SK-N-SH (cell line): ENCODE data around the gene CRYGD. TPM values are rescaled to one million over a fixed set of nuclear protein-coding genes. Genes with fewer than 3 reads are reported as not detected.

Source experiments
- CTCF ChIA-PET: fragments of 300-600, 350-600 bp; formaldehyde crosslinking; extraction: SDS; loops from one replicate; lab custom pipeline; 2021; lab: Yijun Ruan, JAX
- POLR2A ChIA-PET: fragments of 350-600 bp; sonication (Branson Sonifier 250); formaldehyde crosslinking; extraction: SDS; loops from one replicate; lab custom pipeline; 2020; ENCODE audit warnings: antibody characterized with exemption, inconsistent platforms; lab: Yijun Ruan, JAX
- DNase-seq: peaks from one replicate; pipeline ENCODE4 v3.0.0; 2012
- H2AFZ ChIP-seq: fragments of 200-600 bp; sonication (generic); 2 replicates; pipeline ENCODE4 v1.8.1; 2016; ENCODE audit warnings: antibody characterized with exemption, mild to moderate bottlenecking, low read depth
- H3F3A ChIP-seq: fragments of 200-600 bp; sonication (generic); replicated peaks from 2 replicates; pipeline ENCODE3; 2016; ENCODE audit warnings: antibody characterized with exemption, mild to moderate bottlenecking; ENCODE audit not compliant: insufficient read depth
- H3K27ac ChIP-seq, 2 experiments: fragments of 200-500 bp in 1 of 2; fragments of 200-600 bp in 1 of 2; sonication (Bioruptor generic) in 1 of 2; sonication (generic), shearing (Covaris generic) in 1 of 2; 2 replicates each; pipeline versions ENCODE4 v1.5.1 to v1.6.1; 2014 to 2016; ENCODE audit warnings: low read depth in 2 of 2, inconsistent platforms in 1 of 2, low read length in 1 of 2, mild to moderate bottlenecking in 1 of 2, mixed read lengths in 1 of 2
- H3K27me3 ChIP-seq: fragments of 200-600 bp; sonication (generic), shearing (Covaris generic); 2 replicates; pipeline ENCODE4 v1.6.1; 2016; ENCODE audit warnings: mixed run types; ENCODE audit not compliant: insufficient read depth
- H3K36me3 ChIP-seq, 2 experiments: fragments of 200-500 bp in 1 of 2; fragments of 200-600 bp in 1 of 2; sonication (Bioruptor generic) in 1 of 2; sonication (generic) in 1 of 2; replicated peaks in 1 of 2; 2 replicates each; pipeline versions ENCODE3 to v1.5.1; 2014 to 2016; ENCODE audit warnings: low read length in 1 of 2, mild to moderate bottlenecking in 1 of 2; ENCODE audit not compliant: insufficient read depth in 2 of 2, control insufficient read depth in 1 of 2
- H3K4me1 ChIP-seq, 2 experiments: fragments of 200-500 bp in 1 of 2; fragments of 200-600 bp in 1 of 2; sonication (Bioruptor generic) in 1 of 2; sonication (generic), shearing (Covaris generic) in 1 of 2; 2 replicates each; pipeline versions ENCODE4 v1.5.1 to v1.6.1; 2014 to 2016; ENCODE audit warnings: low read depth in 1 of 2, low read length in 1 of 2, mixed run types in 1 of 2; ENCODE audit not compliant: insufficient read depth in 2 of 2, control insufficient read depth in 1 of 2
- H3K4me2 ChIP-seq: fragments of 200-600 bp; sonication (generic), shearing (Covaris generic); 2 replicates; pipeline ENCODE4 v1.6.1; 2017; ENCODE audit warnings: mixed run types
- H3K4me3 ChIP-seq, 2 experiments: fragments of 200-500 bp in 1 of 2; fragments of 200-600 bp in 1 of 2; sonication (Bioruptor generic) in 1 of 2; sonication (generic), shearing (Covaris generic) in 1 of 2; 2 replicates each; pipeline versions ENCODE4 v1.5.1 to v1.8.1; 2014 to 2016; ENCODE audit warnings: low read depth in 2 of 2, inconsistent platforms in 1 of 2, low read length in 1 of 2, mild to moderate bottlenecking in 1 of 2, mixed read lengths in 1 of 2, moderate library complexity in 1 of 2
- H3K79me2 ChIP-seq: fragments of 200-600 bp; sonication (generic); 2 replicates; pipeline ENCODE4 v1.8.1; 2017; ENCODE audit warnings: mild to moderate bottlenecking; ENCODE audit not compliant: insufficient read depth
- H3K9ac ChIP-seq: fragments of 200-600 bp; sonication (generic); 2 replicates; pipeline ENCODE4 v1.6.1; 2017; ENCODE audit warnings: mixed run types
- H3K9me2 ChIP-seq: fragments of 200-600 bp; sonication (generic); 2 replicates; pipeline ENCODE4 v1.6.1; 2017; ENCODE audit warnings: mixed run types
- H3K9me3 ChIP-seq: fragments of 200-600 bp; sonication (generic); 2 replicates; pipeline ENCODE4 v1.6.1; 2017; ENCODE audit warnings: mixed run types, mild to moderate bottlenecking, moderate library complexity
- H4K20me1 ChIP-seq: fragments of 200-600 bp; sonication (generic); 2 replicates; pipeline ENCODE4 v1.6.1; 2017; ENCODE audit warnings: mild to moderate bottlenecking, mixed run types; ENCODE audit not compliant: insufficient read depth
- FOXJ3 ChIP-seq: sonication (generic); formaldehyde crosslinking; IDR thresholded peaks from 2 replicates; pipeline ENCODE4 v1.5.1; 2020; ENCODE audit warnings: mild to moderate bottlenecking, missing genetic modification reagents
- JUND ChIP-seq: IDR thresholded peaks from 2 replicates; pipeline ENCODE4 v1.4.0; 2012
- MEF2A ChIP-seq: IDR thresholded peaks from 2 replicates; pipeline ENCODE4 v1.4.0; 2012; ENCODE audit warnings: low read depth, borderline replicate concordance
- NFIC ChIP-seq: IDR thresholded peaks from 2 replicates; pipeline ENCODE4 v1.4.0; 2012; ENCODE audit warnings: borderline replicate concordance
- RFX5 ChIP-seq: IDR thresholded peaks from 2 replicates; pipeline ENCODE4 v1.6.1; 2012; ENCODE audit warnings: mild to moderate bottlenecking, improper control_type of control experiment, low read length
- YY1 ChIP-seq: IDR thresholded peaks from 2 replicates; pipeline ENCODE4 v1.4.0; 2012; ENCODE audit warnings: low read depth, mild to moderate bottlenecking
- WGBS: methylation state at CpG from one replicate; pipeline ENCODE4 v1.1.6; 2017; ENCODE audit warnings: low lambda C conversion rate; 5-methylcytosine and 5-hydroxymethylcytosine counted together
- polyA plus RNA-seq, 3 experiments: library from polyadenylated mRNA; depleted of rRNA; stranded (reverse); fragments of >200 nt; gene quantifications; 2 replicates each; pipeline ENCODE4 v1.2.3, GENCODE V29; 2012
- TF ChIP-seq, protein P1 (sequence below): IDR thresholded peaks from 2 replicates; pipeline ENCODE4; 2012
- TF ChIP-seq, protein P2 (sequence below): IDR thresholded peaks from 2 replicates; pipeline ENCODE4 v1.6.1; 2012; ENCODE audit warnings: mild to moderate bottlenecking, low read depth, low read length, moderate library complexity
- TF ChIP-seq, protein P3 (sequence below): fragments of 200-600 bp; sonication (generic); IDR thresholded peaks from 2 replicates; pipeline ENCODE4 v1.6.1; 2017; ENCODE audit warnings: antibody characterized with exemption, mild to moderate bottlenecking, moderate library complexity
- TF ChIP-seq, protein P4 (sequence below): fragments of 150-350 bp; IDR thresholded peaks from 2 replicates; pipeline ENCODE4 v1.6.1; 2016; ENCODE audit warnings: mild to moderate bottlenecking, low read depth, low read length

Gene CRYGD
- polyA plus RNA-seq, 1 of the 3 experiments (the other 2 are of a cell fraction) = not detected

DNA sequence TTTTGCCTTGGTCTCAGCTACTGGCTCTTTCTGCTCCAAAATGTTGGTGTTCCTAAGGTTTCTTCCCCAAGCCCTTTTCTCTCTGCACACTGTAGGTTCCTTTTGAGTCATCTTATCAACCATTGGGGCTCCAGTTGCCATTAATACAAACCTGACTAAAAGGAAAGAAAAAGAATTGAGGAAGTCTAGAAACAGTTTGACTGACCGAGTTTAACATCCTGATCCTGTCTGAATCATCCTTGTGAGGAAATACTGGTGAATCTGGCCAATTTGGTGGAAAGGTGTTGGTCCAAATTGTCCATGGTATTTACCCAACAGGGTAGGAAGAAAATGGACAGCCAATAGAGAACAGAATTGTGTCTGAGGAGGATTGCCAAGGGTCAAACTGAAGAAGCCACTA lies 38.3 kb downstream of the CRYGD start:
- Histone ChIP-seq H3K27ac (no peak overlapping the region), H3K4me2 (no peak overlapping the region), H3K79me2 (no peaks in the 10 kb centered on the region), H3K9ac (no peak overlapping the region), H3K4me1 (no peaks in the 10 kb centered on the region), H3K36me3 (no peaks in the 10 kb centered on the region), H3F3A (no peaks in the 10 kb centered on the region), H3K4me3 (no peak overlapping the region), H4K20me1 (no peaks in the 10 kb centered on the region), H3K9me2 (no peaks in the 10 kb centered on the region), H2AFZ (no peak overlapping the region), H3K9me3 (no peaks in the 10 kb centered on the region), H3K27me3 (no peaks in the 10 kb centered on the region)
- CTCF ChIA-PET = interaction anchor here (1.2 kb wide), 1 partner anchor 14 kb away, joined by 6 read pairs; no protein-coding TSS in a partner anchor
- TF ChIP-seq MEF2A (no peak), YY1 (no peak), RFX5 (no peak), FOXJ3 (CRISPR knock-in tag) (no peak), NFIC (no peak), JUND (no peak)
- TF ChIP-seq, protein P1, sequence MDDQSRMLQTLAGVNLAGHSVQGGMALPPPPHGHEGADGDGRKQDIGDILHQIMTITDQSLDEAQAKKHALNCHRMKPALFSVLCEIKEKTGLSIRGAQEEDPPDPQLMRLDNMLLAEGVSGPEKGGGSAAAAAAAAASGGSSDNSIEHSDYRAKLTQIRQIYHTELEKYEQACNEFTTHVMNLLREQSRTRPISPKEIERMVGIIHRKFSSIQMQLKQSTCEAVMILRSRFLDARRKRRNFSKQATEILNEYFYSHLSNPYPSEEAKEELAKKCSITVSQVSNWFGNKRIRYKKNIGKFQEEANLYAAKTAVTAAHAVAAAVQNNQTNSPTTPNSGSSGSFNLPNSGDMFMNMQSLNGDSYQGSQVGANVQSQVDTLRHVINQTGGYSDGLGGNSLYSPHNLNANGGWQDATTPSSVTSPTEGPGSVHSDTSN = no peak
- TF ChIP-seq, protein P2, sequence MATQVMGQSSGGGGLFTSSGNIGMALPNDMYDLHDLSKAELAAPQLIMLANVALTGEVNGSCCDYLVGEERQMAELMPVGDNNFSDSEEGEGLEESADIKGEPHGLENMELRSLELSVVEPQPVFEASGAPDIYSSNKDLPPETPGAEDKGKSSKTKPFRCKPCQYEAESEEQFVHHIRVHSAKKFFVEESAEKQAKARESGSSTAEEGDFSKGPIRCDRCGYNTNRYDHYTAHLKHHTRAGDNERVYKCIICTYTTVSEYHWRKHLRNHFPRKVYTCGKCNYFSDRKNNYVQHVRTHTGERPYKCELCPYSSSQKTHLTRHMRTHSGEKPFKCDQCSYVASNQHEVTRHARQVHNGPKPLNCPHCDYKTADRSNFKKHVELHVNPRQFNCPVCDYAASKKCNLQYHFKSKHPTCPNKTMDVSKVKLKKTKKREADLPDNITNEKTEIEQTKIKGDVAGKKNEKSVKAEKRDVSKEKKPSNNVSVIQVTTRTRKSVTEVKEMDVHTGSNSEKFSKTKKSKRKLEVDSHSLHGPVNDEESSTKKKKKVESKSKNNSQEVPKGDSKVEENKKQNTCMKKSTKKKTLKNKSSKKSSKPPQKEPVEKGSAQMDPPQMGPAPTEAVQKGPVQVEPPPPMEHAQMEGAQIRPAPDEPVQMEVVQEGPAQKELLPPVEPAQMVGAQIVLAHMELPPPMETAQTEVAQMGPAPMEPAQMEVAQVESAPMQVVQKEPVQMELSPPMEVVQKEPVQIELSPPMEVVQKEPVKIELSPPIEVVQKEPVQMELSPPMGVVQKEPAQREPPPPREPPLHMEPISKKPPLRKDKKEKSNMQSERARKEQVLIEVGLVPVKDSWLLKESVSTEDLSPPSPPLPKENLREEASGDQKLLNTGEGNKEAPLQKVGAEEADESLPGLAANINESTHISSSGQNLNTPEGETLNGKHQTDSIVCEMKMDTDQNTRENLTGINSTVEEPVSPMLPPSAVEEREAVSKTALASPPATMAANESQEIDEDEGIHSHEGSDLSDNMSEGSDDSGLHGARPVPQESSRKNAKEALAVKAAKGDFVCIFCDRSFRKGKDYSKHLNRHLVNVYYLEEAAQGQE = no peak
- TF ChIP-seq, protein P3, sequence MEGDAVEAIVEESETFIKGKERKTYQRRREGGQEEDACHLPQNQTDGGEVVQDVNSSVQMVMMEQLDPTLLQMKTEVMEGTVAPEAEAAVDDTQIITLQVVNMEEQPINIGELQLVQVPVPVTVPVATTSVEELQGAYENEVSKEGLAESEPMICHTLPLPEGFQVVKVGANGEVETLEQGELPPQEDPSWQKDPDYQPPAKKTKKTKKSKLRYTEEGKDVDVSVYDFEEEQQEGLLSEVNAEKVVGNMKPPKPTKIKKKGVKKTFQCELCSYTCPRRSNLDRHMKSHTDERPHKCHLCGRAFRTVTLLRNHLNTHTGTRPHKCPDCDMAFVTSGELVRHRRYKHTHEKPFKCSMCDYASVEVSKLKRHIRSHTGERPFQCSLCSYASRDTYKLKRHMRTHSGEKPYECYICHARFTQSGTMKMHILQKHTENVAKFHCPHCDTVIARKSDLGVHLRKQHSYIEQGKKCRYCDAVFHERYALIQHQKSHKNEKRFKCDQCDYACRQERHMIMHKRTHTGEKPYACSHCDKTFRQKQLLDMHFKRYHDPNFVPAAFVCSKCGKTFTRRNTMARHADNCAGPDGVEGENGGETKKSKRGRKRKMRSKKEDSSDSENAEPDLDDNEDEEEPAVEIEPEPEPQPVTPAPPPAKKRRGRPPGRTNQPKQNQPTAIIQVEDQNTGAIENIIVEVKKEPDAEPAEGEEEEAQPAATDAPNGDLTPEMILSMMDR = no peak
- TF ChIP-seq, protein P4, sequence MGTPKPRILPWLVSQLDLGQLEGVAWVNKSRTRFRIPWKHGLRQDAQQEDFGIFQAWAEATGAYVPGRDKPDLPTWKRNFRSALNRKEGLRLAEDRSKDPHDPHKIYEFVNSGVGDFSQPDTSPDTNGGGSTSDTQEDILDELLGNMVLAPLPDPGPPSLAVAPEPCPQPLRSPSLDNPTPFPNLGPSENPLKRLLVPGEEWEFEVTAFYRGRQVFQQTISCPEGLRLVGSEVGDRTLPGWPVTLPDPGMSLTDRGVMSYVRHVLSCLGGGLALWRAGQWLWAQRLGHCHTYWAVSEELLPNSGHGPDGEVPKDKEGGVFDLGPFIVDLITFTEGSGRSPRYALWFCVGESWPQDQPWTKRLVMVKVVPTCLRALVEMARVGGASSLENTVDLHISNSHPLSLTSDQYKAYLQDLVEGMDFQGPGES = no peak
- POLR2A ChIA-PET = no interaction called here
- no peak for DNase-seq
- WGBS = 32% methylated on average over 1 of the region's 1 CpG
